H1 (cell line): ENCODE measurements around the gene MAP10. TPM values are rescaled to one million over a fixed set of nuclear protein-coding genes. Genes with fewer than 3 reads are reported as not detected.

ENCODE experiments used
- CTCF ChIA-PET: fragments of 300-600 bp; sonication (Branson Sonifier 250); formaldehyde crosslinking; loops from one replicate; lab custom pipeline; 2021; ENCODE audit not compliant: partially characterized antibody; lab: Charles Lee
- POLR2A ChIA-PET: fragments of 300-600 bp; sonication (Branson Sonifier 250); formaldehyde crosslinking; loops from one replicate; lab custom pipeline; 2021; ENCODE audit warnings: inconsistent platforms; ENCODE audit not compliant: partially characterized antibody; lab: Charles Lee
- DNase-seq, 2 experiments: peaks; one replicate each; pipeline versions ENCODE4 v3.0.0 to v3.0.0-alpha.2; 2010 to 2022; ENCODE audit warnings: low spot score in 2 of 2, low read depth in 1 of 2, mixed read lengths in 1 of 2
- FAIRE-seq: peaks from 2 replicates; lab custom pipeline; 2011; peaks lifted over from hg19 to GRCh38; lab: Jason Lieb, UNC
- H2AFZ ChIP-seq: 2 replicates; pipeline ENCODE4 v1.8.1; 2012; ENCODE audit warnings: low read length, inconsistent platforms
- H2AK5ac ChIP-seq: 2 replicates; pipeline ENCODE4 v1.6.1; 2013; ENCODE audit warnings: low read depth, low read length
- H2BK120ac ChIP-seq: replicated peaks from 2 replicates; pipeline ENCODE3; 2013; ENCODE audit warnings: low read depth, low read length, inconsistent platforms
- H2BK12ac ChIP-seq: 2 replicates; pipeline ENCODE4 v1.6.1; 2013; ENCODE audit warnings: low read depth, low read length
- H2BK15ac ChIP-seq: 2 replicates; pipeline ENCODE4 v1.6.1; 2013; ENCODE audit warnings: low read length
- H2BK20ac ChIP-seq: 2 replicates; pipeline ENCODE4 v1.6.1; 2013; ENCODE audit warnings: low read length
- H2BK5ac ChIP-seq: 2 replicates; pipeline ENCODE4 v1.6.1; 2013; ENCODE audit warnings: low read depth, low read length
- H3K14ac ChIP-seq: 2 replicates; pipeline ENCODE4 v1.6.1; 2013; ENCODE audit warnings: inconsistent platforms; ENCODE audit not compliant: insufficient read length
- H3K18ac ChIP-seq: 2 replicates; pipeline ENCODE4 v1.6.1; 2013; ENCODE audit warnings: low read length; ENCODE audit errors: extremely low read depth
- H3K23ac ChIP-seq: 2 replicates; pipeline ENCODE4 v1.6.1; 2013; ENCODE audit warnings: inconsistent platforms; ENCODE audit not compliant: insufficient read length
- H3K23me2 ChIP-seq: 2 replicates; pipeline ENCODE4 v1.6.1; 2013; ENCODE audit warnings: low read depth, low read length
- H3K27ac ChIP-seq: 2 replicates; pipeline ENCODE4 v1.6.1; 2011; ENCODE audit warnings: low read depth, low read length, inconsistent platforms
- H3K27me3 ChIP-seq, 4 experiments: replicated peaks in 1 of 4; 1 replicate in 1 of 4; 2 replicates in 3 of 4; pipeline versions ENCODE4 v1.6.1 to v1.8.1; 2011 to 2013; ENCODE audit warnings: low read length in 3 of 4, mild to moderate bottlenecking in 3 of 4, inconsistent platforms in 2 of 4, mixed read lengths in 2 of 4, moderate library complexity in 1 of 4; ENCODE audit not compliant: control insufficient read depth in 3 of 4, insufficient read depth in 3 of 4; ENCODE audit errors: extremely low read depth in 1 of 4
- H3K36me3 ChIP-seq, 4 experiments: 2 replicates each; pipeline versions ENCODE4 v1.6.1 to v1.8.1; 2011 to 2013; ENCODE audit warnings: mild to moderate bottlenecking in 4 of 4, low read length in 3 of 4, moderate library complexity in 2 of 4, control low read depth in 1 of 4, inconsistent platforms in 1 of 4; ENCODE audit not compliant: insufficient read depth in 4 of 4, control insufficient read depth in 2 of 4
- H3K4ac ChIP-seq: replicated peaks from 2 replicates; pipeline ENCODE3; 2013; ENCODE audit warnings: low read length, low read depth, mixed read lengths, inconsistent platforms; ENCODE audit not compliant: insufficient read length
- H3K4me1 ChIP-seq, 4 experiments: replicated peaks in 1 of 4; 1 replicate in 1 of 4; 2 replicates in 3 of 4; pipeline versions ENCODE4 v1.6.1 to v1.8.1; 2011 to 2013; ENCODE audit warnings: low read length in 3 of 4, inconsistent platforms in 2 of 4, mixed read lengths in 1 of 4; ENCODE audit not compliant: insufficient read depth in 4 of 4, control insufficient read depth in 3 of 4
- H3K4me2 ChIP-seq, 2 experiments: 2 replicates each; pipeline versions ENCODE4 v1.6.1 to v1.8.1; 2011 to 2013; ENCODE audit warnings: low read depth in 2 of 2, low read length in 2 of 2, control low read depth in 1 of 2, inconsistent platforms in 1 of 2, mild to moderate bottlenecking in 1 of 2; ENCODE audit not compliant: insufficient read depth in 1 of 2
- H3K4me3 ChIP-seq, 4 experiments: fragments of 200-600, 300-600 bp in 1 of 4; sonication (generic), shearing (Covaris generic), sonication (Bioruptor Twin) in 1 of 4; 2 replicates each; pipeline versions ENCODE4 v1.5.1 to v1.8.1; 2011 to 2016; ENCODE audit warnings: low read length in 4 of 4, low read depth in 3 of 4, control low read depth in 2 of 4, inconsistent platforms in 2 of 4, mild to moderate bottlenecking in 2 of 4, mixed read lengths in 1 of 4, moderate library complexity in 1 of 4; ENCODE audit not compliant: insufficient read depth in 2 of 4; ENCODE audit errors: extremely low read depth in 1 of 4
- H3K56ac ChIP-seq: replicated peaks from 2 replicates; pipeline ENCODE3; 2013; ENCODE audit warnings: low read depth, mild to moderate bottlenecking, mixed read lengths, low read length, inconsistent platforms; ENCODE audit not compliant: insufficient read length
- H3K79me1 ChIP-seq: 2 replicates; pipeline ENCODE4 v1.6.1; 2013; ENCODE audit warnings: low read depth, low read length, control low read depth
- H3K79me2 ChIP-seq, 2 experiments: 2 replicates each; pipeline versions ENCODE4 v1.6.1 to v1.8.1; 2012 to 2013; ENCODE audit warnings: low read length in 2 of 2, mild to moderate bottlenecking in 2 of 2, inconsistent platforms in 1 of 2; ENCODE audit not compliant: insufficient read depth in 2 of 2, control insufficient read depth in 1 of 2
- H3K9ac ChIP-seq, 4 experiments: replicated peaks in 1 of 4; 1 replicate in 1 of 4; 2 replicates in 3 of 4; pipeline versions ENCODE4 v1.6.1 to v1.8.1; 2011 to 2013; ENCODE audit warnings: low read depth in 3 of 4, low read length in 3 of 4, control low read depth in 2 of 4, mild to moderate bottlenecking in 2 of 4, moderate library complexity in 2 of 4, inconsistent platforms in 1 of 4; ENCODE audit errors: extremely low read depth in 1 of 4
- H3K9me3 ChIP-seq, 2 experiments: 2 replicates each; pipeline versions ENCODE4 v1.6.1 to v1.8.1; 2012 to 2013; ENCODE audit warnings: mild to moderate bottlenecking in 2 of 2, moderate library complexity in 2 of 2, control low read depth in 1 of 2, inconsistent platforms in 1 of 2, low read depth in 1 of 2, low read length in 1 of 2, mixed read lengths in 1 of 2; ENCODE audit not compliant: insufficient read depth in 2 of 2
- H4K20me1 ChIP-seq, 2 experiments: replicated peaks in 1 of 2; 2 replicates each; pipeline versions ENCODE3 to v1.8.1; 2011 to 2013; ENCODE audit warnings: inconsistent platforms in 2 of 2, low read length in 2 of 2, mild to moderate bottlenecking in 1 of 2; ENCODE audit not compliant: insufficient read depth in 2 of 2, control insufficient read depth in 1 of 2
- H4K5ac ChIP-seq: 2 replicates; pipeline ENCODE4 v1.6.1; 2013; ENCODE audit warnings: low read length, low read depth, mixed read lengths, inconsistent platforms; ENCODE audit not compliant: insufficient read length
- H4K8ac ChIP-seq: 2 replicates; pipeline ENCODE4 v1.8.0; 2013; ENCODE audit warnings: mild to moderate bottlenecking, moderate library complexity, low read length, inconsistent platforms; ENCODE audit not compliant: insufficient read depth; ENCODE audit errors: extremely low read depth
- H4K91ac ChIP-seq: replicated peaks from 2 replicates; pipeline ENCODE3; 2013; ENCODE audit warnings: low read length, mixed read lengths, inconsistent platforms; ENCODE audit not compliant: insufficient read length
- BACH1 ChIP-seq: IDR thresholded peaks from 2 replicates; pipeline ENCODE4 v1.6.1; 2012; ENCODE audit warnings: low read length, improper control_type of control experiment
- BRCA1 ChIP-seq: IDR thresholded peaks from 2 replicates; pipeline ENCODE4 v1.6.1; 2012; ENCODE audit warnings: low read depth, low read length, improper control_type of control experiment
- CEBPB ChIP-seq: IDR thresholded peaks from 2 replicates; pipeline ENCODE4 v1.6.1; 2012; ENCODE audit warnings: low read depth, low read length
- CHD2 ChIP-seq: IDR thresholded peaks from 2 replicates; pipeline ENCODE4 v1.6.1; 2012; ENCODE audit warnings: low read length, improper control_type of control experiment
- EGR1 ChIP-seq: IDR thresholded peaks from 2 replicates; pipeline ENCODE4 v1.6.1; 2011; ENCODE audit warnings: low read depth, low read length, borderline replicate concordance
- EP300 ChIP-seq, 2 experiments: IDR thresholded peaks; 1 replicate in 1 of 2; 2 replicates in 1 of 2; pipeline ENCODE4 v1.6.1; 2011 to 2012; ENCODE audit warnings: low read depth in 2 of 2, low read length in 2 of 2, mild to moderate bottlenecking in 2 of 2, borderline replicate concordance in 1 of 2, inconsistent platforms in 1 of 2, moderate library complexity in 1 of 2
- GABPA ChIP-seq: IDR thresholded peaks from 2 replicates; pipeline ENCODE4 v1.6.1; 2011; ENCODE audit warnings: mild to moderate bottlenecking, low read length, moderate library complexity, borderline replicate concordance; ENCODE audit not compliant: insufficient read depth
- NANOG ChIP-seq: IDR thresholded peaks from 2 replicates; pipeline ENCODE4 v1.6.1; 2011; ENCODE audit warnings: low read length, low read depth, mild to moderate bottlenecking, inconsistent platforms; ENCODE audit not compliant: insufficient read depth, poor library complexity, severe bottlenecking
- SIN3A ChIP-seq, 2 experiments: IDR thresholded peaks in 1 of 2; conservative IDR thresholded peaks in 1 of 2; 2 replicates each; pipeline ENCODE4 v1.6.1; 2011 to 2012; ENCODE audit warnings: low read length in 2 of 2, improper control_type of control experiment in 1 of 2, low read depth in 1 of 2, mild to moderate bottlenecking in 1 of 2
- TAF1 ChIP-seq: IDR thresholded peaks from 2 replicates; pipeline ENCODE4 v1.6.1; 2011; ENCODE audit warnings: mild to moderate bottlenecking, low read depth, low read length
- TEAD4 ChIP-seq: IDR thresholded peaks from 2 replicates; pipeline ENCODE4 v1.6.1; 2012; ENCODE audit warnings: low read depth, low read length, inconsistent platforms, mixed read lengths
- YY1 ChIP-seq: IDR thresholded peaks from 2 replicates; pipeline ENCODE4 v1.6.1; 2011; ENCODE audit warnings: low read depth, mild to moderate bottlenecking, low read length
- WGBS, 2 experiments: shearing (Covaris generic) in 1 of 2; methylation state at CpG; one replicate each; pipeline versions ENCODE4 v1.1.6 to v1.1.7; 2013 to 2015; ENCODE audit warnings: low lambda C conversion rate in 2 of 2, mixed read lengths in 2 of 2, inconsistent platforms in 1 of 2, low coverage in 1 of 2, missing lambda C conversion rate in 1 of 2; ENCODE audit not compliant: insufficient replicate concordance in 2 of 2, insufficient coverage in 1 of 2, insufficient read length in 1 of 2; ENCODE audit errors: extremely low coverage in 1 of 2, missing lambda C conversion rate in 1 of 2; 5-methylcytosine and 5-hydroxymethylcytosine counted together
- polyA plus RNA-seq, 7 experiments: library from polyadenylated mRNA; depleted of rRNA in 3 of 7; stranded (reverse) in 5 of 7; unstranded in 2 of 7; fragments of >200 nt in 5 of 7; fragments of 200-250 nt in 2 of 7; gene quantifications; 1 replicate in 5 of 7; 2 replicates in 1 of 7; 4 replicates in 1 of 7; pipeline versions ENCODE4 v1.2.1 to v1.2.3, GENCODE V29; 2011 to 2013; ENCODE audit warnings: missing spikeins in 2 of 7, mixed read lengths in 2 of 7
- total RNA-seq: library from RNA; stranded (reverse); fragmentation: NEBNext Ultra II Directional; extraction: Animal tissue kit (Norgen Biotek cat#: 25700); gene quantifications from 2 replicates; pipeline ENCODE4 v1.2.1, GENCODE V29; 2021
- TF ChIP-seq, protein P1 (sequence below): IDR thresholded peaks from 2 replicates; pipeline ENCODE4 v1.6.1; 2012; ENCODE audit warnings: low read length, inconsistent platforms

The MAP10 gene
- total and polyA plus RNA-seq, 2 of the 8 experiments (the other 6 are each of a cell fraction or from before 2014, with no cell fraction given), result 1.5 to 3.5 TPM

DNA sequence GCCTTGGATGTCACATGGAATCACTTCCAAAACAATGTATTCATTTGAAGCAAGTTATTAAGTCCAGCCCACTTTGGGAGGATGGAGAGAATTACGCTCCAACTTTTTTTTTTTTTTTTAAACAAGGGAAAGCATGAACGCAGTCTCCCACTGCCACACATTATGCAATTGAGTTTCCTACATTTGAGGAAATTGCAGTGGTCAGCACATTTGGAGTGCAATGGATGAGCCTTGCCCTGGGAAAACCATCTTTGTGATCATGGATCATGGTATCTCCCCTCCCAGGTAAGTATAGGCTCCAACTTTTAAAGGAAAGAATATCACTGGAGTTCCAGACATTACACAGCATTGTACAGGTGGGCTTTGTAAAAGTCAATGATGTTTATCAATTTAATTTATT lies 26.7 kb downstream of the MAP10 start:
- CTCF ChIA-PET, result no interaction called here
- no peak overlapping the region for H4K5ac ChIP-seq
- no peak overlapping the region for H3K27ac ChIP-seq
- no peaks in the 10 kb centered on the region for H3K79me1 ChIP-seq
- POLR2A ChIA-PET, result no interaction called here
- no peak overlapping the region for H2AK5ac ChIP-seq
- H4K91ac ChIP-seq, result no peak overlapping the region
- H3K27me3 ChIP-seq, result no peaks in the 10 kb centered on the region
- H3K56ac ChIP-seq, result no peak overlapping the region
- H2BK5ac ChIP-seq, result no peak overlapping the region
- no peak overlapping the region for H3K4me2 ChIP-seq
- no peak overlapping the region for H2BK15ac ChIP-seq
- no peak overlapping the region for H3K14ac ChIP-seq
- no peak overlapping the region for H3K18ac ChIP-seq
- H3K36me3 ChIP-seq, result no peaks in the 10 kb centered on the region
- H3K23me2 ChIP-seq, result no peaks in the 10 kb centered on the region
- no peak overlapping the region for H2BK120ac ChIP-seq
- H3K4me3 ChIP-seq, result no peak overlapping the region
- H2BK20ac ChIP-seq, result no peak overlapping the region
- no peak for DNase-seq
- no peak for FAIRE-seq
- no peak overlapping the region for H3K9ac ChIP-seq
- H2BK12ac ChIP-seq, result no peak overlapping the region
- H3K4me1 ChIP-seq, result no peaks in the 10 kb centered on the region
- no peak overlapping the region for H3K4ac ChIP-seq
- no peaks in the 10 kb centered on the region for H3K79me2 ChIP-seq
- no peaks in the 10 kb centered on the region for H4K20me1 ChIP-seq
- no peaks in the 10 kb centered on the region for H3K9me3 ChIP-seq
- H2AFZ ChIP-seq, result no peak overlapping the region
- no peak overlapping the region for H3K23ac ChIP-seq
- 94% methylated on average over 2 of the region's 2 CpGs; no CpG with 5 or more reads in 1 of the 2 experiments for WGBS, 2 experiments
- no peak overlapping the region for H4K8ac ChIP-seq
- TF ChIP-seq TAF1 (no peak), GABPA (no peak), BACH1 (no peak), CHD2 (no peak), BRCA1 (no peak), TEAD4 (no peak), YY1 (no peak), EP300 (IDR thresholded peaks at IDR 0.05; ENCODE audit: borderline replicate concordance in 1 of 2, low read depth in 2 of 2, low read length in 2 of 2) (no peak), CEBPB (no peak), NANOG (no peak), EGR1 (no peak), SIN3A (conservative IDR thresholded peaks at IDR 0.05 in 1 of 2, IDR thresholded peaks at IDR 0.05 in 1 of 2; ENCODE audit: low read depth in 1 of 2, low read length in 2 of 2) (no peak)
- TF ChIP-seq, protein P1, sequence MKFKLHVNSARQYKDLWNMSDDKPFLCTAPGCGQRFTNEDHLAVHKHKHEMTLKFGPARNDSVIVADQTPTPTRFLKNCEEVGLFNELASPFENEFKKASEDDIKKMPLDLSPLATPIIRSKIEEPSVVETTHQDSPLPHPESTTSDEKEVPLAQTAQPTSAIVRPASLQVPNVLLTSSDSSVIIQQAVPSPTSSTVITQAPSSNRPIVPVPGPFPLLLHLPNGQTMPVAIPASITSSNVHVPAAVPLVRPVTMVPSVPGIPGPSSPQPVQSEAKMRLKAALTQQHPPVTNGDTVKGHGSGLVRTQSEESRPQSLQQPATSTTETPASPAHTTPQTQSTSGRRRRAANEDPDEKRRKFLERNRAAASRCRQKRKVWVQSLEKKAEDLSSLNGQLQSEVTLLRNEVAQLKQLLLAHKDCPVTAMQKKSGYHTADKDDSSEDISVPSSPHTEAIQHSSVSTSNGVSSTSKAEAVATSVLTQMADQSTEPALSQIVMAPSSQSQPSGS, result no peak
